Ishikawa (cell line): ENCODE data around the gene FNDC11.

Experiments used
- CEBPB ChIP-seq: IDR thresholded peaks from 2 replicates; pipeline ENCODE4 v1.6.1; 2012
- EGR1 ChIP-seq: IDR thresholded peaks from 2 replicates; pipeline ENCODE4 v1.6.1; 2012
- EP300 ChIP-seq: IDR thresholded peaks from 2 replicates; pipeline ENCODE4 v1.6.1; 2012; ENCODE audit warnings: borderline replicate concordance
- MAX ChIP-seq: IDR thresholded peaks from 2 replicates; pipeline ENCODE4 v1.6.1; 2012
- TAF1 ChIP-seq: IDR thresholded peaks from 2 replicates; pipeline ENCODE4 v1.6.1; 2012; ENCODE audit warnings: low read depth, mild to moderate bottlenecking
- USF1 ChIP-seq: IDR thresholded peaks from 2 replicates; pipeline ENCODE4 v1.6.1; 2012
- YY1 ChIP-seq: IDR thresholded peaks from 2 replicates; pipeline ENCODE4 v1.6.1; 2012; ENCODE audit warnings: low read depth
- ZBTB7A ChIP-seq: IDR thresholded peaks from 2 replicates; pipeline ENCODE4 v1.6.1; 2012; ENCODE audit warnings: low read depth

- TF ChIP-seq MAX (no peak), EP300 (no peak), TAF1 (no peak), YY1 (no peak), CEBPB (no peak), USF1 (no peak), EGR1 (no peak), ZBTB7A (no peak)
Observed at GRCh38 chr20:63549019-63549418, 4.9 kb upstream of the FNDC11 start.
